Measurements from ENCODE around the gene PEAK3.

- TF ChIP-seq CTCF (IDR thresholded peaks at IDR 0.05) (no peak), NFIC (IDR thresholded peaks at IDR 0.05; ENCODE audit: borderline replicate concordance) (no peak), EZH2phosphoT487 (IDR thresholded peaks at IDR 0.05; ENCODE audit: borderline replicate concordance, low read depth) (no peak), RAD21 (IDR thresholded peaks at IDR 0.05; ENCODE audit: low read length) (no peak), USF1 (IDR thresholded peaks at IDR 0.05; ENCODE audit: borderline replicate concordance, low read depth) (no peak), POLR2AphosphoS5 (IDR thresholded peaks at IDR 0.05; ENCODE audit: low read depth, low read length) (no peak), EP300 (IDR thresholded peaks at IDR 0.05; ENCODE audit: borderline replicate concordance in 1 of 2, low read depth in 1 of 2, low read length in 1 of 2) (no peak), NRF1 (IDR thresholded peaks at IDR 0.05; ENCODE audit: low read depth, low read length) (no peak), ELF1 (IDR thresholded peaks at IDR 0.05) (no peak)
- TF ChIP-seq, protein P1, sequence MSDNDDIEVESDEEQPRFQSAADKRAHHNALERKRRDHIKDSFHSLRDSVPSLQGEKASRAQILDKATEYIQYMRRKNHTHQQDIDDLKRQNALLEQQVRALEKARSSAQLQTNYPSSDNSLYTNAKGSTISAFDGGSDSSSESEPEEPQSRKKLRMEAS (IDR thresholded peaks at IDR 0.05; ENCODE audit: low read depth): no peak
These were observed 47.1 kb upstream of the PEAK3 start for GRCh38 chr19:2329149-2329478.

Data from SK-N-SH (cell line).